A549 (cell line): ENCODE data around the gene DARS1. TPM values are rescaled to one million over a fixed set of nuclear protein-coding genes. Genes with fewer than 3 reads are reported as not detected.

Experiments
- ATAC-seq, 2 experiments: fragments of 200-7000 bp in 1 of 2; fragments of >200 bp in 1 of 2; cut with Nextera tagmentation in 1 of 2; cut with Tn5 transposase in 1 of 2; 3 replicates each; pipeline versions ENCODE4 v1.8.0 to v1.9.1; 2018 to 2020; ENCODE audit warnings: mild to moderate bottlenecking in 1 of 2, moderate library complexity in 1 of 2
- CTCF ChIA-PET: fragments of 300-600 bp; sonication (Branson Sonifier 250); formaldehyde crosslinking; extraction: SDS; loops from one replicate; lab custom pipeline; 2021; ENCODE audit warnings: antibody characterized with exemption, inconsistent platforms; lab: Yijun Ruan, JAX
- POLR2A ChIA-PET: fragments of 350-600 bp; formaldehyde crosslinking; extraction: SDS; loops from one replicate; lab custom pipeline; 2021; ENCODE audit warnings: antibody characterized with exemption, inconsistent platforms; lab: Yijun Ruan, JAX
- DNase-seq, 2 experiments: peaks; one replicate each; pipeline versions ENCODE4 v3.0.0 to v3.0.0-alpha.2; 2011 to 2016; ENCODE audit warnings: low read depth in 1 of 2, low spot score in 1 of 2
- FAIRE-seq: peaks from 2 replicates; lab custom pipeline; 2011; peaks lifted over from hg19 to GRCh38; lab: Jason Lieb, UNC
- H3K27ac ChIP-seq, 2 experiments: fragments of >200 bp; sonication (Bioruptor Twin); formaldehyde crosslinking; 3 replicates each; pipeline ENCODE4 v1.5.1; 2016 to 2017
- H3K4me1 ChIP-seq: fragments of >200 bp; sonication (Bioruptor Twin); formaldehyde crosslinking; 3 replicates; pipeline ENCODE4 v1.6.1; 2016
- H3K4me2 ChIP-seq: fragments of >200 bp; sonication (Bioruptor Twin); formaldehyde crosslinking; 3 replicates; pipeline ENCODE4 v1.6.1; 2016
- H3K4me3 ChIP-seq: fragments of >200 bp; sonication (Bioruptor Twin); formaldehyde crosslinking; 3 replicates; pipeline ENCODE4 v1.5.1; 2016
- H3K9me3 ChIP-seq: fragments of >200 bp; sonication (Bioruptor Twin); formaldehyde crosslinking; 3 replicates; pipeline ENCODE4 v1.6.1; 2016
- CEBPB ChIP-seq, 2 experiments: fragments of >200 bp in 1 of 2; sonication (Bioruptor Twin) in 1 of 2; formaldehyde crosslinking in 1 of 2; IDR thresholded peaks; 2 replicates each; pipeline ENCODE4 v1.6.1; 2012 to 2016
- CHD4 ChIP-seq: fragments of 200-600 bp; sonication (generic); IDR thresholded peaks from 2 replicates; pipeline ENCODE4 v1.6.1; 2016; ENCODE audit warnings: antibody characterized with exemption, mild to moderate bottlenecking, borderline replicate concordance
- ESRRA ChIP-seq: fragments of 150-350 bp; IDR thresholded peaks from 2 replicates; pipeline ENCODE4 v1.6.1; 2014; ENCODE audit warnings: mild to moderate bottlenecking, low read length, borderline replicate concordance
- FOXS1 ChIP-seq: fragments of 250-450 bp; sonication (Bioruptor Pico); IDR thresholded peaks from 2 replicates; pipeline ENCODE4 v1.5.0; 2020; ENCODE audit warnings: mild to moderate bottlenecking, moderate library complexity
- GATA3 ChIP-seq: IDR thresholded peaks from 2 replicates; pipeline ENCODE4 v1.6.1; 2012; ENCODE audit warnings: borderline replicate concordance
- HES2 ChIP-seq: fragments of >200 bp; sonication (Bioruptor Twin); formaldehyde crosslinking; IDR thresholded peaks from 2 replicates; pipeline ENCODE4 v1.6.1; 2016
- HMGXB4 ChIP-seq: fragments of 250-450 bp; sonication (Bioruptor Pico); IDR thresholded peaks from 2 replicates; pipeline ENCODE4 v1.5.0; 2021; ENCODE audit warnings: mild to moderate bottlenecking, moderate library complexity, borderline replicate concordance
- HOXA7 ChIP-seq: fragments of 250-450 bp; sonication (Bioruptor Pico); IDR thresholded peaks from 2 replicates; pipeline ENCODE4 v1.5.0; 2020; ENCODE audit warnings: mild to moderate bottlenecking, moderate library complexity
- JUN ChIP-seq, 2 experiments: fragments of >200 bp; sonication (Bioruptor Twin); formaldehyde crosslinking; IDR thresholded peaks; 2 replicates in 1 of 2; 3 replicates in 1 of 2; pipeline ENCODE4 v1.6.1; 2016 to 2017
- JUNB ChIP-seq: fragments of >200 bp; sonication (Bioruptor Twin); formaldehyde crosslinking; IDR thresholded peaks from 2 replicates; pipeline ENCODE4 v1.6.1; 2016
- KDM1A ChIP-seq: fragments of 200-600 bp; sonication (generic); IDR thresholded peaks from 2 replicates; pipeline ENCODE4 v1.6.1; 2016; ENCODE audit warnings: low read depth, mild to moderate bottlenecking
- KDM5A ChIP-seq: fragments of 200-600 bp; sonication (generic); IDR thresholded peaks from 2 replicates; pipeline ENCODE4 v1.6.1; 2016; ENCODE audit warnings: antibody characterized with exemption, mild to moderate bottlenecking
- NFE2L2 ChIP-seq: fragments of 150-350 bp; conservative IDR thresholded peaks from 2 replicates; pipeline ENCODE4 v1.6.1; 2014; ENCODE audit warnings: low read length
- RAD21 ChIP-seq, 2 experiments: fragments of >200 bp in 1 of 2; sonication (Bioruptor Twin) in 1 of 2; formaldehyde crosslinking in 1 of 2; IDR thresholded peaks in 1 of 2; conservative IDR thresholded peaks in 1 of 2; 2 replicates in 1 of 2; 3 replicates in 1 of 2; pipeline ENCODE4 v1.6.1; 2012 to 2018; ENCODE audit warnings: inconsistent platforms in 1 of 2
- RARB ChIP-seq: fragments of 250-450 bp; sonication (Bioruptor Pico); IDR thresholded peaks from 2 replicates; pipeline ENCODE4 v1.8.0; 2021; ENCODE audit warnings: mild to moderate bottlenecking, moderate library complexity
- RCOR1 ChIP-seq: fragments of 150-350 bp; IDR thresholded peaks from 2 replicates; pipeline ENCODE4 v1.6.1; 2014; ENCODE audit warnings: antibody characterized with exemption, low read length, low read depth
- REST ChIP-seq: fragments of 200-600 bp; sonication (generic); IDR thresholded peaks from 2 replicates; pipeline ENCODE4 v1.6.1; 2016; ENCODE audit warnings: antibody characterized with exemption, mild to moderate bottlenecking, moderate library complexity
- RFX5 ChIP-seq: fragments of 450-650 bp; IDR thresholded peaks from 2 replicates; pipeline ENCODE4 v1.7.1; 2014; ENCODE audit warnings: antibody characterized with exemption, mild to moderate bottlenecking, moderate library complexity
- RNF2 ChIP-seq: fragments of 200-600 bp; sonication (generic); IDR thresholded peaks from 2 replicates; pipeline ENCODE4 v1.6.1; 2016; ENCODE audit warnings: low read depth, mild to moderate bottlenecking, antibody characterized with exemption, moderate library complexity, borderline replicate concordance
- SMC3 ChIP-seq: fragments of >200 bp; sonication (Bioruptor Twin); formaldehyde crosslinking; IDR thresholded peaks from 3 replicates; pipeline ENCODE4 v1.6.1; 2018; ENCODE audit warnings: inconsistent platforms
- SREBF2 ChIP-seq: fragments of 450-650 bp; IDR thresholded peaks from 2 replicates; pipeline ENCODE4 v1.6.1; 2014; ENCODE audit warnings: mild to moderate bottlenecking, moderate library complexity
- TFCP2L1 ChIP-seq: fragments of 250-450 bp; sonication (Bioruptor Pico); IDR thresholded peaks from 2 replicates; pipeline ENCODE4 v1.5.0; 2021; ENCODE audit warnings: mild to moderate bottlenecking
- USF2 ChIP-seq: fragments of 450-650 bp; IDR thresholded peaks from 2 replicates; pipeline ENCODE4 v1.6.1; 2014; ENCODE audit warnings: antibody characterized with exemption
- ZC3H11A ChIP-seq: fragments of 450-650 bp; IDR thresholded peaks from 2 replicates; pipeline ENCODE4 v1.6.1; 2014; ENCODE audit warnings: antibody characterized with exemption, mild to moderate bottlenecking
- WGBS: methylation state at CpG from one replicate; pipeline ENCODE4 v1.1.6; 2017; ENCODE audit errors: missing lambda C conversion rate; 5-methylcytosine and 5-hydroxymethylcytosine counted together
- polyA plus RNA-seq, 4 experiments: library from polyadenylated mRNA; depleted of rRNA in 3 of 4; stranded (reverse); fragments of >200 nt; fragmentation: RNase III in 1 of 4; extraction: RNeasy Plus Mini Kit Qiagen cat#74134 plus additional on column Dnase treatment in 1 of 4; gene quantifications; 2 replicates in 3 of 4; 3 replicates in 1 of 4; pipeline ENCODE4 v1.2.3, GENCODE V29; 2011 to 2017

DARS1 gene
- polyA plus RNA-seq, 2 of the 4 experiments (the other 2 are of a cell fraction), result 83.8 to 130 TPM

- FAIRE-seq (no peak), ATAC-seq (no peak), DNase-seq (no peak)
- ChIA-PET POLR2A (no interaction called here), CTCF (interaction anchor here (1.8 kb wide), 1 partner anchor 14 kb away, joined by 3 read pairs; no protein-coding TSS in a partner anchor)
- Histone ChIP-seq H3K4me1 (no peaks in the 10 kb centered on the region), H3K9me3 (no peaks in the 10 kb centered on the region), H3K4me2 (no peak overlapping the region), H3K27ac (no peak overlapping the region)
- TF ChIP-seq CEBPB (IDR thresholded peaks at IDR 0.05) (no peak), HMGXB4 (CRISPR knock-in tag) (no peak), RCOR1 (no peak), ZC3H11A (no peak), SMC3 (no peak), JUN (IDR thresholded peaks at IDR 0.05) (no peak), KDM5A (no peak), ESRRA (no peak), RARB (CRISPR knock-in tag) (no peak), CHD4 (no peak), REST (no peak), NFE2L2 (no peak)
- TF ChIP-seq, all 56 proteins: peak for 0
- no peak overlapping the region for H3K4me3 ChIP-seq
- 50% methylated on average over 7 of the region's 7 CpGs for WGBS
Measured at GRCh38 chr2:136031711-136032110, 46.3 kb upstream of the DARS1 start.

- WGBS, result 58% methylated on average over 3 of the region's 3 CpGs
- no peak overlapping the region for H3K4me2 ChIP-seq
- FAIRE-seq, result no peak
- POLR2A ChIA-PET, result no interaction called here
- H3K4me1 ChIP-seq, result no peaks in the 10 kb centered on the region
- ATAC-seq, result no peak
- TF ChIP-seq RFX5 (no peak), GATA3 (no peak), TFCP2L1 (CRISPR knock-in tag) (no peak), ESRRA (no peak)
- TF ChIP-seq, all 56 proteins: peak for 0
- Histone ChIP-seq H3K4me3 (no peak overlapping the region), H3K27ac (no peak overlapping the region), H3K9me3 (no peaks in the 10 kb centered on the region)
- DNase-seq, result no peak
- CTCF ChIA-PET, result interaction anchor here (0.6 to 1.8 kb wide), 2 partner anchors 13 to 259 kb away, joined by 3 to 4 read pairs; no protein-coding TSS in a partner anchor
Measured at GRCh38 chr2:136030406-136030805, 45.0 kb upstream of the DARS1 start.

- no peak for DNase-seq
- no peak for ATAC-seq
- Histone ChIP-seq H3K4me1 (no peaks in the 10 kb centered on the region), H3K9me3 (no peaks in the 10 kb centered on the region), H3K27ac (no peak overlapping the region), H3K4me2 (no peak overlapping the region), H3K4me3 (no peak overlapping the region)
- WGBS, result 50% methylated on average over 6 of the region's 6 CpGs
- CTCF ChIA-PET, result no interaction called here
- no peak for FAIRE-seq
- POLR2A ChIA-PET, result no interaction called here
- TF ChIP-seq JUNB (no peak), HOXA7 (CRISPR knock-in tag) (no peak), RARB (CRISPR knock-in tag) (no peak), KDM1A (no peak), RNF2 (no peak), TFCP2L1 (CRISPR knock-in tag) (no peak), USF2 (no peak), RAD21 (conservative IDR thresholded peaks at IDR 0.05 in 1 of 2, IDR thresholded peaks at IDR 0.05 in 1 of 2) (no peak), REST (no peak), HES2 (no peak), GATA3 (no peak), JUN (IDR thresholded peaks at IDR 0.05) (no peak), SREBF2 (no peak), FOXS1 (no peak)
Measured at GRCh38 chr2:136029149-136029548, 43.7 kb upstream of the DARS1 start.
